Central memory CD8-positive, alpha-beta T cell (primary cell): ENCODE results near the gene TSN.
A peak's percentile ranks its signal among the peaks of the same experiment; 100 is the strongest.
"Not testable (repeated sequence)": the region's sequence is repeated elsewhere in the genome, so short reads cannot be mapped to it uniquely, and the experiment has no call there.

Experiments used
- ATAC-seq: fragments of 150-1000 bp; cut with Tn5 transposase; replicated peaks from 2 replicates; pipeline ENCODE4 v1.10.0; 2022; ENCODE audit warnings: mild to moderate bottlenecking, moderate FRiP score, moderate number of reproducible peaks; ENCODE audit not compliant: poor library complexity, severe bottlenecking; ENCODE audit errors: extremely low read depth
- DNase-seq, 2 donors: peaks; one replicate each; pipeline ENCODE4 v3.0.0; 2021; ENCODE audit warnings: low spot score in 2 of 2
- H3K27ac Mint-ChIP-seq: one replicate; pipeline ENCODE4 v1.8.0; 2022; ENCODE audit warnings: low read depth, mild to moderate bottlenecking, moderate library complexity, mixed read lengths
- H3K27me3 Mint-ChIP-seq: one replicate; pipeline ENCODE4 v1.8.0; 2022; ENCODE audit warnings: mixed read lengths
- H3K36me3 Mint-ChIP-seq: one replicate; pipeline ENCODE4 v1.8.0; 2022; ENCODE audit warnings: mild to moderate bottlenecking, moderate library complexity, mixed read lengths; ENCODE audit not compliant: insufficient read depth
- H3K4me1 Mint-ChIP-seq: one replicate; pipeline ENCODE4 v1.8.0; 2022; ENCODE audit warnings: mixed read lengths
- H3K4me3 Mint-ChIP-seq: one replicate; pipeline ENCODE4 v1.8.0; 2022; ENCODE audit warnings: mild to moderate bottlenecking, moderate library complexity, mixed read lengths
- H3K9me3 Mint-ChIP-seq: one replicate; pipeline ENCODE4 v1.8.0; 2022; ENCODE audit warnings: mixed read lengths

Gene TSN

GRCh38 chr2:121755237-121756111, at the start of gene TSN:
TSN (plus strand) TSS chr2:121755651; CDS start chr2:121755780, 129 bp downstream.
- Mint-ChIP-seq H3K27ac (peak within 1 kb of the TSS; percentile 84), H3K9me3 (no peaks in the 10 kb centered on the region), H3K4me1 (peaks cover 24% of the 10 kb centered on the region), H3K36me3 (peaks cover 32% of the 10 kb centered on the region), H3K4me3 (peak within 1 kb of the TSS; percentile 97), H3K27me3 (no peaks in the 10 kb centered on the region)
- ATAC-seq (peak; percentile 99), DNase-seq (peak; percentile 95 to 96)

GRCh38 chr2:121705958-121706357, 49.5 kb upstream of the TSN start:
- DNase-seq (no peak), ATAC-seq (no peak)
- no peaks in the 10 kb centered on the region for H3K27me3 Mint-ChIP-seq
- no peak overlapping the region for H3K27ac Mint-ChIP-seq
- no peak overlapping the region for H3K4me3 Mint-ChIP-seq
- H3K4me1 Mint-ChIP-seq: peaks cover 7% of the 10 kb centered on the region
- peaks cover 4% of the 10 kb centered on the region for H3K36me3 Mint-ChIP-seq
- H3K9me3 Mint-ChIP-seq: no peaks in the 10 kb centered on the region

DNA sequence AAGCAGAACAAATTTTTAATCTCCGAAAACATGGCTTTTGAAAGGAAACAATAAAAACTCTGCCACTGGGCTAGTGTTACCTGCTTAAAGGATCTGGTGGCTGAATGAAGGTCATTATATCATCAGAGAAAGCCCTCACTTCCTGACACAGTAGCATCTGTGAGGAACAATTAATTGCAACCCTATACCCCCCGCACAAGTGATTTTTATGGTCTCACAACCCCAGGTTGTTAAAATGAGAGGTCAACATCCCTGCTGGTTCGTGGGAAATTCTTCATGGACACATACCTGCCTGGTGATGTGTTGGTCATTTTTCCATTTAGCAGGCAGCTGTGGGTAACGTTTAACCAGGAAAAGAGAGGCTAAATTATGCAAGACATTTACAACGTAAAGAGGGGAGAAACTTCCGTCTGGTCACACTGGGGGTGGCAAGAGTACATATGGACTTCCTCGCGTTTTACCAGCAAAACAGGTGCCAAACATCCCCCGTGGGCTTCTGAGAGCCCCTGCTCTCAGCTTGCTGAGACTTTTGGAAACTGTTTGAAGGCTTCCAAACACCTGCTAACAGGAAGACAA, 48.0 kb upstream of the TSN start:
- ATAC-seq: no peak
- no peaks in the 10 kb centered on the region for H3K4me1 Mint-ChIP-seq
- peaks cover 3% of the 10 kb centered on the region for H3K36me3 Mint-ChIP-seq
- DNase-seq: no peak
- H3K9me3 Mint-ChIP-seq: no peaks in the 10 kb centered on the region
- H3K27me3 Mint-ChIP-seq: no peaks in the 10 kb centered on the region
- no peak overlapping the region for H3K27ac Mint-ChIP-seq
- H3K4me3 Mint-ChIP-seq: no peak overlapping the region

- no peak overlapping the region for H3K4me3 Mint-ChIP-seq
- H3K27me3 Mint-ChIP-seq: no peaks in the 10 kb centered on the region
- H3K9me3 Mint-ChIP-seq: no peaks in the 10 kb centered on the region
- ATAC-seq: no peak
- H3K36me3 Mint-ChIP-seq: peaks cover 3% of the 10 kb centered on the region
- H3K27ac Mint-ChIP-seq: no peak overlapping the region
- H3K4me1 Mint-ChIP-seq: no peaks in the 10 kb centered on the region
- no peak for DNase-seq
Measured at GRCh38 chr2:121707920-121708361, 47.5 kb upstream of the TSN start.

- Mint-ChIP-seq H3K4me1 (no peaks in the 10 kb centered on the region), H3K36me3 (peaks cover 3% of the 10 kb centered on the region), H3K4me3 (no peak overlapping the region), H3K27ac (no peak overlapping the region), H3K9me3 (no peaks in the 10 kb centered on the region), H3K27me3 (no peaks in the 10 kb centered on the region)
- ATAC-seq (no peak), DNase-seq (no peak)
Measured at GRCh38 chr2:121709776-121710469, 45.5 kb upstream of the TSN start.

GRCh38 chr2:121710470-121711170, 44.8 kb upstream of the TSN start:
- Mint-ChIP-seq H3K36me3 (peaks cover 2% of the 10 kb centered on the region), H3K4me3 (no peak overlapping the region), H3K4me1 (no peaks in the 10 kb centered on the region), H3K27me3 (no peaks in the 10 kb centered on the region), H3K9me3 (no peaks in the 10 kb centered on the region), H3K27ac (no peak overlapping the region)
- DNase-seq (no peak), ATAC-seq (no peak)

- not testable (repeated sequence) for DNase-seq, H3K27me3 Mint-ChIP-seq, H3K27ac Mint-ChIP-seq, H3K36me3 Mint-ChIP-seq, H3K9me3 Mint-ChIP-seq, H3K4me3 Mint-ChIP-seq, ATAC-seq, H3K4me1 Mint-ChIP-seq
Measured at GRCh38 chr2:121711481-121711880, 44.0 kb upstream of the TSN start.

DNA sequence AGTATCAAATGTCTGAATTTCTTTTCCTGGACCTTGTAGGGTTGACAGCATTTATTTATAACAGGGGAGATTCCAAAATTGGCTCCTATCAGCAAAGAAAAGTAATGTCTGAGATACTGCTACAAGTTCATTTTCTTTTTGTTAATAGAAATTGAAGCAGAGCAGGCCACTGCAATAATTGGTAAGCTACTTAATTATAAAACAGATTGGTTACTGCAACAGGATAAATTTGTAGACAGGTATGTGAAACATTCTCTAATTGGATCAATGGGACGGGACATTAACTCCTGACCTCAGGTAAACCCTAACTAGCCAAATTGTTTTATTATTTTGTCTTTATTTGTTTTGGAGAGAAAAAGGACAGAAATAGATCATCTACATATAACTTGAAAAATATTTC, 39.3 kb upstream of the TSN start:
- Mint-ChIP-seq H3K27ac (no peak overlapping the region), H3K4me1 (peaks cover 5% of the 10 kb centered on the region), H3K27me3 (no peaks in the 10 kb centered on the region), H3K36me3 (peaks cover 2% of the 10 kb centered on the region), H3K9me3 (no peaks in the 10 kb centered on the region), H3K4me3 (no peak overlapping the region)
- no peak for DNase-seq
- no peak for ATAC-seq

DNA sequence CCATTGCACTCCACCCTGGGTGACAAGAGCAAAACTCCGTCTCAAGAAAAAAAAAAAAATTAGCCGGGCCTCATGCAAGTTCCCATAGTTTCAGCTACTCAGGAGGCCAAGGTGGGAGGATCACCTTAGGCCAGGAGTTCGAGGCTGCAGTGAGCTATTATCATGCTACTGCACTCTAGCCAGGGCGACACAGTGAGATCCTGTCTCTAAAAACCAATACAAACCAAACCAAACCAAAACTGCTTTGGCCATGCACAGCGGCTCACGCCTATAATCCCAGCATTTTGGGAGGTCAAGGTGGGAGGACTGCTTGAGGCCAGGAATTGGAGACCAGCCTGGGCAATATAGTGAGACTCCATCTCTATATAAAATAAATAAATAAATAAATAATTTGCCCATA, 37.9 kb upstream of the TSN start:
- Mint-ChIP-seq H3K4me3 (no peak overlapping the region), H3K4me1 (peaks cover 5% of the 10 kb centered on the region), H3K9me3 (no peaks in the 10 kb centered on the region), H3K27me3 (no peaks in the 10 kb centered on the region), H3K27ac (no peak overlapping the region), H3K36me3 (peaks cover 2% of the 10 kb centered on the region)
- DNase-seq: no peak
- ATAC-seq: no peak

- no peaks in the 10 kb centered on the region for H3K27me3 Mint-ChIP-seq
- DNase-seq: no peak
- H3K27ac Mint-ChIP-seq: no peak overlapping the region
- H3K9me3 Mint-ChIP-seq: no peaks in the 10 kb centered on the region
- H3K4me3 Mint-ChIP-seq: no peak overlapping the region
- peaks cover 5% of the 10 kb centered on the region for H3K4me1 Mint-ChIP-seq
- peaks cover 14% of the 10 kb centered on the region for H3K36me3 Mint-ChIP-seq
- no peak for ATAC-seq
Measured at GRCh38 chr2:121721926-121722325, 33.5 kb upstream of the TSN start.

DNA sequence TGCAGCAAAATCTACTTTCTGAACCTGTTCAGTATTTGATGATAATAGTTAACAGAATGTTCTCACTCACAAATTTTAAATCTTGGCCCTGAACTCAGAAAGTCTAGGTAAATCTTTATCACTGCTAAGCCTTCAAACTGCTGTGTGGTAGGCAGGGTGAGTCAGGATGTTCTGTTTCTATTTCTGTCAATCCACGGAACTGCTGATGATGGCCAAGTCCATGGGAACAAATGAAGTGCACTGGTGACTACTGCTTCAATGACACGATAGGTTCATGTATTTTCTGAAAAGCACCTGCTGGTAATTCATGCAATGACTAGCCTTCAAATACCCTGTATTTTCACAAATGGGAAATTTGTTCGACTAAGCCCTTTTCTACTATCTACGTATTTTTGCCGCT, 33.0 kb upstream of the TSN start:
- Mint-ChIP-seq H3K27ac (no peak overlapping the region), H3K36me3 (peaks cover 18% of the 10 kb centered on the region), H3K9me3 (no peaks in the 10 kb centered on the region), H3K4me3 (no peak overlapping the region), H3K27me3 (no peaks in the 10 kb centered on the region), H3K4me1 (peaks cover 5% of the 10 kb centered on the region)
- ATAC-seq (no peak), DNase-seq (no peak)

DNA sequence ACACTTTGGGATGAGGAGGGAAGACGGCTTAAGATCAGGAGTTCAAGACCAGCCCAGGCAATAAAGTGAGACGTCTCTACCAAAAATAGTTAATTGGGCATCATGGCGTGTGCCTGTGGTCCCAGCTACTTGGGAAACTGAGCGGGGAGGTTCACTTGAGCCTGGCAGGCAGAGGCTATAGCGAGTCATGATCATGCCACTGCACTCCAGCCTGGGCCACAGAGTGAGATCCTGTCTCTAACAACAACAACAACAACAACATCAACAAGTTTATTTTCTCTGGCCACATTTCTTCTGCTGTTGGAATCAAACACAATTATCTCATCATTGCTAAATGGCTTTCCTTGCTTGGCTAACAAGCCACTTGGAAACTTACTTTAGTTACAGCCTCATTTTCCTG, 32.1 kb upstream of the TSN start:
- no peak for ATAC-seq
- DNase-seq: no peak
- Mint-ChIP-seq H3K27ac (no peak overlapping the region), H3K4me1 (peaks cover 6% of the 10 kb centered on the region), H3K9me3 (no peaks in the 10 kb centered on the region), H3K36me3 (peaks cover 26% of the 10 kb centered on the region), H3K4me3 (no peak overlapping the region), H3K27me3 (no peaks in the 10 kb centered on the region)
